H1 (cell line): ENCODE results near the gene PRKD3. TPM values are rescaled to one million over a fixed set of nuclear protein-coding genes. Genes with fewer than 3 reads are reported as not detected.

Experiments used
- GTF2F1 ChIP-seq: IDR thresholded peaks from 2 replicates; pipeline ENCODE4 v1.6.1; 2012; ENCODE audit warnings: low read depth, low read length, improper control_type of control experiment, borderline replicate concordance
- RNF2 ChIP-seq: fragments of 200-900, 300-1000 bp; sonication (generic); IDR thresholded peaks from 2 replicates; pipeline ENCODE4 v1.7.1; 2016; ENCODE audit warnings: borderline replicate concordance, low read depth, mild to moderate bottlenecking, antibody characterized with exemption, low read length; ENCODE audit not compliant: poor library complexity, severe bottlenecking; ENCODE audit errors: missing control alignments
- TAF1 ChIP-seq: IDR thresholded peaks from 2 replicates; pipeline ENCODE4 v1.6.1; 2011; ENCODE audit warnings: mild to moderate bottlenecking, low read depth, low read length
- TAF7 ChIP-seq: optimal IDR thresholded peaks from 2 replicates; pipeline ENCODE3; 2011; ENCODE audit warnings: low read depth, mild to moderate bottlenecking, inconsistent platforms, low read length, moderate library complexity, borderline replicate concordance
- TBP ChIP-seq: IDR thresholded peaks from 2 replicates; pipeline ENCODE4 v1.6.1; 2011; ENCODE audit warnings: low read depth, low read length, improper control_type of control experiment
- YY1 ChIP-seq: IDR thresholded peaks from 2 replicates; pipeline ENCODE4 v1.6.1; 2011; ENCODE audit warnings: low read depth, mild to moderate bottlenecking, low read length
- polyA plus RNA-seq, 7 experiments: library from polyadenylated mRNA; depleted of rRNA in 3 of 7; stranded (reverse) in 5 of 7; unstranded in 2 of 7; fragments of >200 nt in 5 of 7; fragments of 200-250 nt in 2 of 7; gene quantifications; 1 replicate in 5 of 7; 2 replicates in 1 of 7; 4 replicates in 1 of 7; pipeline versions ENCODE4 v1.2.1 to v1.2.3, GENCODE V29; 2011 to 2013; ENCODE audit warnings: missing spikeins in 2 of 7, mixed read lengths in 2 of 7
- total RNA-seq: library from RNA; stranded (reverse); fragmentation: NEBNext Ultra II Directional; extraction: Animal tissue kit (Norgen Biotek cat#: 25700); gene quantifications from 2 replicates; pipeline ENCODE4 v1.2.1, GENCODE V29; 2021

The PRKD3 gene
- total and polyA plus RNA-seq, 2 of the 8 experiments (the other 6 are each of a cell fraction or from before 2014, with no cell fraction given), result 12.0 to 63.3 TPM

- TF ChIP-seq GTF2F1 (no peak), RNF2 (no peak), TBP (no peak), TAF1 (no peak), TAF7 (no peak), YY1 (no peak)
Measured at GRCh38 chr2:37365669-37366068, 41.0 kb upstream of the PRKD3 start (continued).
